GM12891 (cell line): ENCODE results near the gene GRAMD2B.

Source experiments
- POLR2A ChIP-seq: IDR thresholded peaks from 2 replicates; pipeline ENCODE4 v1.6.1; 2011; ENCODE audit warnings: low read depth, low read length, control low read depth
- POLR2AphosphoS5 ChIP-seq: IDR thresholded peaks from 2 replicates; pipeline ENCODE4 v1.6.1; 2011; ENCODE audit warnings: low read depth, low read length, control low read depth
- SPI1 ChIP-seq: IDR thresholded peaks from 2 replicates; pipeline ENCODE4 v1.6.1; 2011; ENCODE audit warnings: low read depth, low read length, control low read depth

GRCh38 chr5:126480824-126481223 is 57.6 kb downstream of the GRAMD2B start:
- TF ChIP-seq POLR2A (no peak), POLR2AphosphoS5 (no peak), SPI1 (no peak)
